Measurements from ENCODE around the gene HP1BP3. TPM values are rescaled to one million over a fixed set of nuclear protein-coding genes. Genes with fewer than 3 reads are reported as not detected.
A peak's percentile ranks its signal among the peaks of the same experiment; 100 is the strongest.

Gene HP1BP3
- 100 to 1,000 TPM; 138 to 202 (median 148) TPM for total RNA-seq

GRCh38 chr1:20787029-20787839 lies at the start of gene HP1BP3:
HP1BP3 (minus strand) TSS chr1:20787307; CDS start chr1:20780440, 6,867 bp downstream.
- TF ChIP-seq CTCF (IDR thresholded peaks at IDR 0.05): no peak
- DNase-seq (ENCODE audit: low spot score) (no peak), ATAC-seq (ENCODE audit: low FRiP score) (peak; percentile 87)

- ATAC-seq (ENCODE audit: low FRiP score) (no peak), DNase-seq (ENCODE audit: low spot score) (no peak)
- TF ChIP-seq CTCF (IDR thresholded peaks at IDR 0.05): no peak
These were observed 49.1 kb upstream of the HP1BP3 start for GRCh38 chr1:20836230-20836629.

- no peak for TF ChIP-seq CTCF (IDR thresholded peaks at IDR 0.05)
- DNase-seq (ENCODE audit: low spot score): no peak
- ATAC-seq (ENCODE audit: low FRiP score): no peak
These were observed 47.7 kb upstream of the HP1BP3 start for GRCh38 chr1:20834780-20835179.

GRCh38 chr1:20834192-20834591 lies 47.1 kb upstream of the HP1BP3 start:
- ATAC-seq (ENCODE audit: low FRiP score) (no peak), DNase-seq (ENCODE audit: low spot score) (no peak)
- no peak for TF ChIP-seq CTCF (IDR thresholded peaks at IDR 0.05)

GRCh38 chr1:20830378-20830777 lies 43.3 kb upstream of the HP1BP3 start:
- ATAC-seq (ENCODE audit: low FRiP score) (no peak), DNase-seq (ENCODE audit: low spot score) (no peak)
- TF ChIP-seq CTCF (IDR thresholded peaks at IDR 0.05): no peak

- ATAC-seq (ENCODE audit: low FRiP score): no peak
- DNase-seq (ENCODE audit: low spot score): no peak
- TF ChIP-seq CTCF (IDR thresholded peaks at IDR 0.05): no peak
These were observed 42.8 kb upstream of the HP1BP3 start for GRCh38 chr1:20829946-20830345.

- no peak for ATAC-seq (ENCODE audit: low FRiP score)
- TF ChIP-seq CTCF (IDR thresholded peaks at IDR 0.05): no peak
- no peak for DNase-seq (ENCODE audit: low spot score)
These were observed 42.4 kb upstream of the HP1BP3 start for GRCh38 chr1:20829531-20829930.
